Esophagus mucosa (tissue), 1 donor: Measurements from ENCODE around the gene OARD1. TPM values are rescaled to one million over a fixed set of nuclear protein-coding genes. Genes with fewer than 3 reads are reported as not detected.
A peak's percentile ranks its signal among the peaks of the same experiment; 100 is the strongest.
"Not testable (repeated sequence)": the region's sequence is repeated elsewhere in the genome, so short reads cannot be mapped to it uniquely, and the experiment has no call there.

ENCODE experiments used
- ATAC-seq: fragments of 200-7000 bp; cut with Tn5 transposase; one replicate; pipeline ENCODE4 v1.9.1; 2020
- total RNA-seq: library from RNA; stranded (reverse); gene quantifications from one replicate; pipeline ENCODE4 v1.2.4, GENCODE V29; 2023
- donor health status: DM: yes; HTN: yes; CAD: no.

OARD1 gene, protein sequence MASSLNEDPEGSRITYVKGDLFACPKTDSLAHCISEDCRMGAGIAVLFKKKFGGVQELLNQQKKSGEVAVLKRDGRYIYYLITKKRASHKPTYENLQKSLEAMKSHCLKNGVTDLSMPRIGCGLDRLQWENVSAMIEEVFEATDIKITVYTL
- 17.4 TPM for total RNA-seq

DNA sequence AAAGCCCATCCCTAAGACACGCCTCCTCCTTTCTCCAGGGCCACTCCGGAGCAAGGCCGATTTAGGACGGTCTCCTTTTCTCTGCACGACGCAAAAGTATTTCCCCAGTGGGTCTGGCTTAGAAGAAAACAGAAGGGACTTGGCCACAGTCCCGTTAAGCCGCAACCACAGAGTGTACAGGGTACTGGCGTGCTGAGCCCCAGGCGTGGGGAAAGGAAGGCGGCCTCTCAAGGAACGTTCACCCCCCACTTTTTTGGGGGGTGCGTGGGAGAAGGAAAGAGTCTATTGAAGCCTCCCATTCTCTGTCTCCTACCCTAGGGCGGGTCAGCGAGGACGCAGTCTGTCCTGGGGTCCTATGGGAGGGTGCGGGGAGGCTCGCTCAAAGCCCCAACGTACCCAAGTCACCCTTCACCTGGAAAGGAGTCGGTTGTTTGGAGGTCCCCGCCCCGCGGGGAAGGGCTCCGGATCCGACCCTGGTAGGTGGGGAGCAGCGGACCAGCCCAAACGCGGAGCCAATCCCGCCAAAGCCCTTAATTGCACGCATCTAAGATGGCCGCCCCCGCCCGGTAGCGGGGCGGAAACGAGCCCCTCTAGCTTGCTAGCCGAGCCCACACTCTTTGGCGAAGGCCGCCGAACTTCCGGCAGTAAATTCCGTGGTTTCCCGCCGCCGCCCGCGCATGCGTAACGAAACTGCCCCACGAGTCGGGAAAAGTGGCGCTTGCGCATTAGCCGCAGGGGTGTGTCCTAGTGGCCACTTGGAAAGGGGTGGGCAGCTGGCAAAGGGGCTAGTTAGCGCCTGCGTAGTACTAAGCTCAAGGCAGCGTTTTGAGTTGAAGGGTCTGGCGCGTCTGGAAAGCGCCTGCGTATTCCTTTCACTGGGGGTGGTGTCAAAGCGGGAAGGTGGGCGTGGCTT is at the start of gene OARD1:
Gene OARD1 (minus strand): TSS at position 434 of the 913 bp plus-strand sequence. CDS start 722 bp downstream, outside the sequence.
- peak; percentile 81 for ATAC-seq

DNA sequence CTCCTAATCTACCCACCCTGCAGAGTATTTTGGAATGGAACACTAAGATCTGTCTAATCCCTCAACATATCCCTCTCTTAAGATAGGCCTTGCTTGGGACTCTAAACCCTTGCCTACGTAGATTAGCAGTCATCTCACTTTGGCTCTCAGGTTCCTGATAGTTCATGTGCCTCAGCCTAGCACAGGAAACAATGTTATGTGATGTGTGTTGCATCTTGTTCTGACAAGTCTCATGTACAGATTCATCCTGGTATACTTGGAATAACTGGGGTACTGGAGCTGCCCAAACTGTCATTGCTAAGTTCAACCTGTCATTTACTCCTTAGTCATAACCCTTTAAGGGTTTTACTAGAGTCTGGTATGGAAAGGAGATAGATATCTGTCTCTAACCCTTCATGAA is 47.9 kb upstream of the OARD1 start:
- ATAC-seq, result no peak

GRCh38 chr6:41119508-41119907 is 47.4 kb upstream of the OARD1 start:
- ATAC-seq, result no peak

GRCh38 chr6:41115027-41115426 is 42.9 kb upstream of the OARD1 start:
- ATAC-seq, result not testable (repeated sequence)

DNA sequence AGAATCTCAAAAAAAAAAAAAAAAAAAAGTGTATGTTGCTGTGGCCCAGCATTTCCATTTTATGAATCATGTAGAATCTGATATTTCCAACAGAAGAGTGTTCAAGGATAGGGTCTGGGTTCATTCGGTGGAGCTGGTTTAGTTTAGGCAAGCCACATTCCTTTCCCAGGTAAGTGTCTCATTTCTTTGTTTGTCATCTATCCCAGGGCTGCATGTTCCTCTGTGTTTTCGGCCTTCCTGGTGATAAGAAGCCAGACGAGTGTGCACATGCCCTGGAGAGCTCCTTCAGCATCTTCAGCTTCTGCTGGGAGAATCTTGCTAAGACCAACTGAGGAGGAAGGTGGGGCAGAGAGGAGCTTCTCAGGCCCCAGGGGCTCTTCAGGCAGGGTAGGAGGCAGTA is 38.9 kb upstream of the OARD1 start:
- ATAC-seq, result no peak

DNA sequence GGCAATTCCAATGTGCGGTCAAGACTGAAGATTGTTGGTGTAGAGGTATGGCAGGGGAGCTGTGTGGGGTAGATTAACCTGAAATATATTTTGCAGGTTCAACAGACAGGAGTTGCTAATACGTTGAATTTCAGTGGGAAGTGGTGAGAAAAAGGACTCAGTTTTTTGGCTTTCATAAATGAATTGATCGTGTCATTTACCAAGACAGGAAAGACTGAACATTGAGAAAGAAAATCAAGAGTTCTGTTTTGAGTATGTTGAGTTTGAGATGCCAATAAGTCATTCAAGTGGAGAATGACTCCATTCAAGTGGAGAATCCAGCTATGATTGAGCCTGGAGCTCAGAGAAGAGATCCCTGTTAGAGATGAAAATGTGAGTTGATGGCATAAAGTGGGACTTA is 31.7 kb upstream of the OARD1 start:
- no peak for ATAC-seq

- no peak for ATAC-seq
Measured at GRCh38 chr6:41100871-41101287, 28.7 kb upstream of the OARD1 start.

GRCh38 chr6:41098366-41098765 is 26.2 kb upstream of the OARD1 start:
- ATAC-seq, result no peak

DNA sequence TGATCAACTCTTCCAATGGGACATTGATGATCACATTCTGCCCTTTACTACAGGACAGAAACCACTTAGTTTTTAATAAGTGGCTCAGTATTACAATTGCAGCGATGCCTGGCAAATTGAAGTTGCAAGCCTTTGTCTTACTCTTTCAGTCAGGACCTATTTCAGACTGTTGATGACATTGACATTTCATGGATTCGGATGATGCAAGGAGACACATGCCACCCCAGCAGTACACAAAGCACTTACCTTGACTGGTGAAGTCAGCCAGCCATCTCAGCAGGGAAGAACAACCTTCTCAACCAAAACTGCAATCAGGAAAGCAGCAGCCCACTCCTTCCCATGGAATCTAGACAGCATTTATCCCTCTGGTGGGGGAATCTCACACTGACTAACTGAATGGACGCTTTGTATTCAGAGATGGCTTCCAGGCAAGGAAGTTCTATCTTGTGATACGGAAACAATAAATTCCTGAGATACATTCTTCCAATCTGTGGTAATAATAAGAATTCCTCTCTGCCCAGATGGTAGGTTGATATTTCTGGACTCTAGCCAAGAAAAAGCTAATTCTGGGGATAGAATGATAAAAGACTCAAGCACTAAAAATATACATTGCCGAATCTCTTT is 25.4 kb upstream of the OARD1 start:
- ATAC-seq, result no peak

GRCh38 chr6:41093729-41094128 is 21.6 kb upstream of the OARD1 start:
- no peak for ATAC-seq

GRCh38 chr6:41092421-41093140 is 20.4 kb upstream of the OARD1 start:
- ATAC-seq, result no peak

GRCh38 chr6:41090841-41091761 is 18.9 kb upstream of the OARD1 start:
- no peak for ATAC-seq

DNA sequence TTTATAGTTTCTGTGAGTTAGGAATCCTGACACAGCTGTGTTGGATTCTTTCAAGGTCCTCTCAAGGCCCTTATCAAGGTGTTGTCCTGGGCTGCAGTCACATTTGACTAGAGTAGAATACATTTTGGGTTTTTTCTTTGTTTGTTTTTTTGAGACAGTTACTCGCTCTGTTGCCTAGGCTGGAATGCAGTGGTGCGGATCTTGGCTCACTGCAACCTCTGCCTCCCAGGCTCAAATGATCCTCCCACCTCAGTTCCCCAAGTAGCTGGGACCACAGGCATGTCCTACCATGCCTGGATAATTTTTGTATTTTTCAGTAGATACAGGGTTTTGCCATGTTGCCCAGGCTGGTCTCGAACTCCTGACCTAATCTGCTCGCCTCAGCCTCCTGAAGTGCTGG is 16.3 kb upstream of the OARD1 start:
- no peak for ATAC-seq

DNA sequence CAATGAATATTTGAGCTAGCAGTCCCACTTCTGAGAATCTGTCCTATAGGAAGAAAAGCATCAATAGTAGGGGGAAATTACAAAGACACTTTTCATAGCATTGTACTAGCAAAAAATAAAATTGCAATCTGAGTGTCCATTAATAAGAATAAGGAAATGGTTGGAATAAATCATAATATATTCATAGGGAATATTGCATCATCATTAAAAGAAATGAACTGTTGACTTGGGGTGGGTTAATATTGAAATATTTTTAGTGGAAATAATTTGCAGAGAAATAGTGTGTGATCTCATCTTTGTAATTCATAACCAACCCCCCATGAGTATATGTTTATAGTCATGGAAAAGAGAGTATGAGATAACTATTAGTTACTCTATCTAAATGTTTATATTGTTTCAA is 13.0 kb upstream of the OARD1 start:
- ATAC-seq, result no peak

- ATAC-seq, result no peak
Measured at GRCh38 chr6:41083072-41083471, 10.9 kb upstream of the OARD1 start.

- peak; percentile 14 for ATAC-seq
Measured at GRCh38 chr6:41080621-41081020, 8.5 kb upstream of the OARD1 start.

GRCh38 chr6:41079080-41079479 is 6.9 kb upstream of the OARD1 start:
- no peak for ATAC-seq

GRCh38 chr6:41078101-41078500 is 5.9 kb upstream of the OARD1 start:
- no peak for ATAC-seq

DNA sequence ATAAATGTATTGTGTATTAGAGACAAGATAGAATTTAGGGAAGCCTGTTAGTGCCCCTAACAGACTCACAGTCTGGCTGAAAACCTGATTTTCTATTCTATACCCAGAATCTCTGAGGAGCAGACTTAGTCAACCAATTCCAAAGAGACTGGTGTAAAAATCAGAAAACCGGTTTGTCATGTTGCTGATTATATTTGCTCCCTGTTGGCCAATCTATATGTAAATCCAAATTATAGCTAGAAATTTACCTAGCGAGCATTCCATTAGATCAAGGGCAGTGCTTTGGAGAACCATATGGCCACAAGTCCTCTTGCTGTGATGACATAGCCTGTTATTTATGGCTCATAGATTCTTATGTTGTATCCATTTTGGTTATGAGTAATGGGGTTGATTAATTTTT is 5.4 kb upstream of the OARD1 start:
- ATAC-seq, result no peak

DNA sequence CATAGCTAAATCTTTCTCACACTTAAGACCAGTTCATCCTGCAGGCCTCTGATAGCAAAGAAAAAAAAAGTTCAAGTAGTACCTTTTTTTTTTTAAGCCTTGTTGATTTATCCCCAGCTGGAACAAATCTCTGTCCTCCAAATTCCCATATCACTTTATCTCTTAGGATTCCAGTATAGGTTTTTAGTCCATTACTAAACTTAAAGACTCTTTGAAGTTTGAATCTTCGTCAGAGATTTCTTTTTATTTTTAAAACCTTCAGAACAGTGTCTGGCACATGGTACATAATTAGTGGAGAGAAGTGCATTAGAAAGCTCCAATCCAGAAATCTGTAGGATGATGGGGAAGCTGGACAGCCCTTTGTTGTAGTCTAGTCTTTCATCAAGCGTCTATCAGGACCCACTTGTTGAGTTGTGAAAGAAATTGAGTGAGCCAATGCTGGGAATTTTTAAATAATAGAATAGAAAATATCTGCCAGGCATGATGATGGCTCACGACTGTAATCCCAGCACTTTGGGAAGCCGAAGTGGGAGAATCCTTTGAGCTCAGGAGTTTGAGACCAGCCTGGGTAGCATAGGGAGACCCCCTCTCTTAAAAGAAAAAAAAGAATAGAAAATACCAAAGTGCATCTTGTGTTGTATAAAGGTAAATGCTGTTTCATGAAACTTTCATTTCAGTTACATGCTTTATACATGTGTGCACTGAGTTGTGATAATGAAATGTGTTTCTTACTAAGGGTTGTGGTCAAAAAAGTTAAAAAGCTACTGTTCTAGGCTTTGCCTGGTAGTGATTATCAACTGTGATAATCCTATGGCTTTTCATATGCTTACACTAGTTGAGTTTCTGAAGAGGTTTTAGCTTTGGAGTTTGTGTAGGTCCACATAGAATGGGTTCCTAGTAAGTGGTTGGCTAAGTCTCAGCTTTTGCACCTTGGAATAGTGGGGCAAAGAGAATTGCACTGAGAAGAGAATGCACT is 3.8 kb upstream of the OARD1 start:
- ATAC-seq, result no peak
